ENCODE measurements around the gene CLTCL1.

DNA sequence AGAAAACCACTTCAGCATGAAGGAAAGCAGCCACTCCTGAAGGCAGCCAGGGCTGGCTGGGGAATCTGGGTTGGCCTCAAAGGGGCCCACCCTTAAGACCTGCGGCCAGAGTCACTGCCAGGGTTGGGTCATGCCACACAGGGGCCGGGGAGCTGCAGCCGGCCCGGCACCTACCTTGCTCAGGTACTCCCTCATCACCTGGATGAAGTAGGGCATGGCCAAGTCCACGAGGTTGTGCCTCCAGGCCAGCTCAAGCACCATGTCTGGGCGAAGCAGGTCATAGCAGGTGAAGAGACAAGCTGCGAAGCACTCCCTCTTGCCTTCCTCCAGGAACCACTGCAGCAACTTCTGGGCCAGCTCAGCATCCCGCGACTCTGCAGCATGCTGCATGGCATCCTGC lies 108.3 kb downstream of the CLTCL1 start:
- TF ChIP-seq, protein P1, sequence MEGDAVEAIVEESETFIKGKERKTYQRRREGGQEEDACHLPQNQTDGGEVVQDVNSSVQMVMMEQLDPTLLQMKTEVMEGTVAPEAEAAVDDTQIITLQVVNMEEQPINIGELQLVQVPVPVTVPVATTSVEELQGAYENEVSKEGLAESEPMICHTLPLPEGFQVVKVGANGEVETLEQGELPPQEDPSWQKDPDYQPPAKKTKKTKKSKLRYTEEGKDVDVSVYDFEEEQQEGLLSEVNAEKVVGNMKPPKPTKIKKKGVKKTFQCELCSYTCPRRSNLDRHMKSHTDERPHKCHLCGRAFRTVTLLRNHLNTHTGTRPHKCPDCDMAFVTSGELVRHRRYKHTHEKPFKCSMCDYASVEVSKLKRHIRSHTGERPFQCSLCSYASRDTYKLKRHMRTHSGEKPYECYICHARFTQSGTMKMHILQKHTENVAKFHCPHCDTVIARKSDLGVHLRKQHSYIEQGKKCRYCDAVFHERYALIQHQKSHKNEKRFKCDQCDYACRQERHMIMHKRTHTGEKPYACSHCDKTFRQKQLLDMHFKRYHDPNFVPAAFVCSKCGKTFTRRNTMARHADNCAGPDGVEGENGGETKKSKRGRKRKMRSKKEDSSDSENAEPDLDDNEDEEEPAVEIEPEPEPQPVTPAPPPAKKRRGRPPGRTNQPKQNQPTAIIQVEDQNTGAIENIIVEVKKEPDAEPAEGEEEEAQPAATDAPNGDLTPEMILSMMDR (IDR thresholded peaks at IDR 0.05 in 4 of 5, conservative IDR thresholded peaks at IDR 0.05 in 1 of 5) = no peak
- TF ChIP-seq POLR2A (IDR thresholded peaks at IDR 0.05) = no peak

All from gastrocnemius medialis (tissue), 4 donors.